GM12872 (cell line): ENCODE results near the gene KLHDC10.

Experiments
- CTCF ChIP-seq: IDR thresholded peaks from 3 replicates; pipeline ENCODE4 v1.5.1; 2011; ENCODE audit warnings: low read depth, mild to moderate bottlenecking, low read length, moderate library complexity; ENCODE audit not compliant: insufficient read depth

KLHDC10 gene

GRCh38 chr7:130131191-130131834, 61.0 kb downstream of the KLHDC10 start:
- no peak for TF ChIP-seq CTCF

- TF ChIP-seq CTCF: no peak
Observed at GRCh38 chr7:130131964-130132875, 61.9 kb downstream of the KLHDC10 start.

GRCh38 chr7:130133029-130133782, 62.9 kb downstream of the KLHDC10 start:
- no peak for TF ChIP-seq CTCF

GRCh38 chr7:130134106-130134636, 63.8 kb downstream of the KLHDC10 start:
- no peak for TF ChIP-seq CTCF

- TF ChIP-seq CTCF: no peak
Observed at GRCh38 chr7:130134726-130135125, 64.4 kb downstream of the KLHDC10 start.

GRCh38 chr7:130135208-130136205, 65.2 kb downstream of the KLHDC10 start:
- TF ChIP-seq CTCF: no peak
